Measurements from ENCODE around the gene COG4.
"Not testable (repeated sequence)": the region's sequence is repeated elsewhere in the genome, so short reads cannot be mapped to it uniquely, and the experiment has no call there.

DNA sequence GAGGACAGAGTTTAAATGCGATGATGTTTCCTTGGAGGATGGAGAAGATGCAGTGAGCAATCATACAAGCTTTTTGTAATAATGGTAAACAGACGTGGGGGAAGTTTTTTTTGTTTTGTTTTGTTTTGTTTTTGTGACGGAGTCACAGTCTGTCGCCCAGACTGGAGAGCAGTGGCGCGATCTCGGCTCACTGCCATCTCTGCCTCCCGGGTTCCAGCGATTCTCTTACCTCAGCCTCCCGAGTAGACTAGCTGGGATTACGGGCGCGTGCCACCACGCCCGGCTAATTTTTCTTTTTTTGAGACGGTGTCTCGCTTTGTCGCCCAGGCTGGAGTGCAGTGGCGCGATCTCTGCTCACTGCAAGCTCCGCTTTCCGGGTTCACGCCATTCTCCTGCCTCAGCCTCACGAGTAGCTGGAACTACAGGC lies 1.1 kb upstream of the COG4 start:
- not testable (repeated sequence) for TF ChIP-seq POLR2AphosphoS5 (IDR thresholded peaks at IDR 0.05; ENCODE audit: insufficient read depth in 1 of 2, low read depth in 1 of 2)
- TF ChIP-seq, protein P1, sequence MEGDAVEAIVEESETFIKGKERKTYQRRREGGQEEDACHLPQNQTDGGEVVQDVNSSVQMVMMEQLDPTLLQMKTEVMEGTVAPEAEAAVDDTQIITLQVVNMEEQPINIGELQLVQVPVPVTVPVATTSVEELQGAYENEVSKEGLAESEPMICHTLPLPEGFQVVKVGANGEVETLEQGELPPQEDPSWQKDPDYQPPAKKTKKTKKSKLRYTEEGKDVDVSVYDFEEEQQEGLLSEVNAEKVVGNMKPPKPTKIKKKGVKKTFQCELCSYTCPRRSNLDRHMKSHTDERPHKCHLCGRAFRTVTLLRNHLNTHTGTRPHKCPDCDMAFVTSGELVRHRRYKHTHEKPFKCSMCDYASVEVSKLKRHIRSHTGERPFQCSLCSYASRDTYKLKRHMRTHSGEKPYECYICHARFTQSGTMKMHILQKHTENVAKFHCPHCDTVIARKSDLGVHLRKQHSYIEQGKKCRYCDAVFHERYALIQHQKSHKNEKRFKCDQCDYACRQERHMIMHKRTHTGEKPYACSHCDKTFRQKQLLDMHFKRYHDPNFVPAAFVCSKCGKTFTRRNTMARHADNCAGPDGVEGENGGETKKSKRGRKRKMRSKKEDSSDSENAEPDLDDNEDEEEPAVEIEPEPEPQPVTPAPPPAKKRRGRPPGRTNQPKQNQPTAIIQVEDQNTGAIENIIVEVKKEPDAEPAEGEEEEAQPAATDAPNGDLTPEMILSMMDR (IDR thresholded peaks at IDR 0.05): not testable (repeated sequence)
